IMR-90 (cell line): ENCODE measurements around the gene IQCE. TPM values are rescaled to one million over a fixed set of nuclear protein-coding genes. Genes with fewer than 3 reads are reported as not detected.

Experiments used
- ATAC-seq: fragments of 200-7000 bp; cut with Tn5 transposase; 2 replicates; pipeline ENCODE4 v1.9.1; 2020; ENCODE audit warnings: low read depth, mild to moderate bottlenecking, moderate library complexity
- BruUV-seq: library from RNA; stranded (reverse); fragments of 400-500 nt; replicated peaks from 2 replicates; lab custom pipeline; 2021; lab: Mats Ljungman, UMichigan
- CTCF ChIA-PET: fragments of 300-600 bp; formaldehyde crosslinking; extraction: SDS; loops from one replicate; lab custom pipeline; 2021; ENCODE audit warnings: antibody characterized with exemption; lab: Yijun Ruan, JAX
- POLR2A ChIA-PET: fragments of 300-600 bp; sonication (Branson Sonifier 250); formaldehyde crosslinking; loops from one replicate; lab custom pipeline; 2022; ENCODE audit warnings: antibody characterized with exemption; ENCODE audit not compliant: unreplicated experiment; lab: Charles Lee
- DNase-seq: peaks from one replicate; pipeline ENCODE4 v3.0.0; 2013
- H2AFZ ChIP-seq: replicated peaks from 2 replicates; pipeline ENCODE3; 2013; ENCODE audit warnings: low read length, mild to moderate bottlenecking; ENCODE audit not compliant: poor library complexity
- H2AK5ac ChIP-seq: 2 replicates; pipeline ENCODE4 v1.6.1; 2013; ENCODE audit warnings: low read depth, low read length, inconsistent platforms
- H2AK9ac ChIP-seq: replicated peaks from 2 replicates; pipeline ENCODE3; 2013; ENCODE audit warnings: mild to moderate bottlenecking, low read depth, low read length, moderate library complexity; ENCODE audit not compliant: poor library complexity
- H2BK120ac ChIP-seq: 2 replicates; pipeline ENCODE4 v1.6.1; 2013; ENCODE audit warnings: low read depth, low read length, inconsistent platforms
- H2BK15ac ChIP-seq: 3 replicates; pipeline ENCODE4 v1.6.1; 2013; ENCODE audit warnings: low read depth, low read length, inconsistent platforms
- H2BK20ac ChIP-seq: 2 replicates; pipeline ENCODE4 v1.6.1; 2013; ENCODE audit warnings: low read depth, mild to moderate bottlenecking, inconsistent platforms, low read length, moderate library complexity
- H2BK5ac ChIP-seq: 2 replicates; pipeline ENCODE4 v1.6.1; 2013; ENCODE audit warnings: mild to moderate bottlenecking, low read depth, low read length, inconsistent platforms; ENCODE audit not compliant: poor library complexity, severe bottlenecking
- H3K14ac ChIP-seq: replicated peaks from 2 replicates; pipeline ENCODE4 v1.6.1; 2013; ENCODE audit warnings: low read depth, low read length, inconsistent platforms
- H3K18ac ChIP-seq: 2 replicates; pipeline ENCODE4 v1.6.1; 2013; ENCODE audit warnings: low read depth, low read length, control low read depth
- H3K23ac ChIP-seq: 2 replicates; pipeline ENCODE4 v1.6.1; 2013; ENCODE audit warnings: low read depth, low read length, inconsistent platforms
- H3K27ac ChIP-seq: 2 replicates; pipeline ENCODE4 v1.5.1; 2013; ENCODE audit warnings: mild to moderate bottlenecking, control low read depth, low read length; ENCODE audit not compliant: insufficient read depth
- H3K27me3 ChIP-seq: 2 replicates; pipeline ENCODE4 v1.6.1; 2013; ENCODE audit warnings: low read length; ENCODE audit not compliant: control insufficient read depth, insufficient read depth
- H3K36me3 ChIP-seq: 2 replicates; pipeline ENCODE4 v1.6.1; 2013; ENCODE audit warnings: low read length, mixed read lengths; ENCODE audit not compliant: control insufficient read depth, insufficient read depth
- H3K4ac ChIP-seq: 2 replicates; pipeline ENCODE4 v1.6.1; 2013; ENCODE audit warnings: low read depth, low read length, inconsistent platforms
- H3K4me1 ChIP-seq: 2 replicates; pipeline ENCODE4 v1.6.1; 2013; ENCODE audit warnings: low read length, mixed read lengths; ENCODE audit not compliant: control insufficient read depth, insufficient read depth
- H3K4me2 ChIP-seq: 2 replicates; pipeline ENCODE4 v1.6.1; 2013; ENCODE audit warnings: low read depth, mild to moderate bottlenecking, control low read depth, low read length, moderate library complexity
- H3K4me3 ChIP-seq: 2 replicates; pipeline ENCODE4 v1.5.1; 2013; ENCODE audit warnings: low read depth, mild to moderate bottlenecking, control low read depth, low read length, moderate library complexity; ENCODE audit not compliant: insufficient read depth
- H3K56ac ChIP-seq: 2 replicates; pipeline ENCODE4 v1.6.1; 2013; ENCODE audit warnings: low read length, inconsistent platforms; ENCODE audit not compliant: insufficient read depth; ENCODE audit errors: extremely low read depth
- H3K79me1 ChIP-seq, 2 experiments: 2 replicates each; pipeline ENCODE4 v1.6.1; 2013; ENCODE audit warnings: low read length in 2 of 2, inconsistent platforms in 1 of 2, low read depth in 1 of 2
- H3K9ac ChIP-seq: 2 replicates; pipeline ENCODE4 v1.6.1; 2013; ENCODE audit warnings: low read depth, low read length, control low read depth
- H3K9me1 ChIP-seq: 2 replicates; pipeline ENCODE4 v1.6.1; 2013; ENCODE audit warnings: low read length, inconsistent platforms; ENCODE audit not compliant: insufficient read depth
- H3K9me3 ChIP-seq: 2 replicates; pipeline ENCODE4 v1.6.1; 2013; ENCODE audit warnings: low read length; ENCODE audit not compliant: control insufficient read depth, insufficient read depth
- H4K20me1 ChIP-seq: 2 replicates; pipeline ENCODE4 v1.6.1; 2013; ENCODE audit warnings: low read length, inconsistent platforms; ENCODE audit not compliant: insufficient read depth
- H4K5ac ChIP-seq: 2 replicates; pipeline ENCODE4 v1.6.1; 2013; ENCODE audit warnings: mild to moderate bottlenecking, low read depth, low read length, control low read depth
- H4K8ac ChIP-seq, 2 experiments: 2 replicates each; pipeline ENCODE4 v1.6.1; 2013; ENCODE audit warnings: low read depth in 2 of 2, low read length in 2 of 2, control low read depth in 1 of 2, inconsistent platforms in 1 of 2
- H4K91ac ChIP-seq: 2 replicates; pipeline ENCODE4 v1.6.1; 2013; ENCODE audit warnings: low read depth, low read length, inconsistent platforms; ENCODE audit not compliant: insufficient read depth
- BHLHE40 ChIP-seq: fragments of 150-350 bp; IDR thresholded peaks from 2 replicates; pipeline ENCODE4 v1.6.1; 2016; ENCODE audit warnings: mild to moderate bottlenecking, low read depth, low read length
- CEBPB ChIP-seq: IDR thresholded peaks from 2 replicates; pipeline ENCODE4 v1.6.1; 2012; ENCODE audit warnings: low read depth, low read length, improper control_type of control experiment
- CHD1 ChIP-seq: IDR thresholded peaks from 2 replicates; pipeline ENCODE4 v1.6.1; 2012; ENCODE audit warnings: low read depth, low read length, improper control_type of control experiment
- CTCF ChIP-seq: conservative IDR thresholded peaks from 2 replicates; pipeline ENCODE4 v1.5.1; 2012; ENCODE audit warnings: mild to moderate bottlenecking, low read depth, low read length, improper control_type of control experiment
- ELK1 ChIP-seq: fragments of 150-350 bp; IDR thresholded peaks from 2 replicates; pipeline ENCODE4 v1.6.1; 2016; ENCODE audit warnings: low read depth, mild to moderate bottlenecking, low read length, moderate library complexity, borderline replicate concordance
- FOS ChIP-seq: fragments of 150-350 bp; IDR thresholded peaks from 2 replicates; pipeline ENCODE4 v1.6.1; 2016; ENCODE audit warnings: low read depth, low read length
- MAFK ChIP-seq: IDR thresholded peaks from 2 replicates; pipeline ENCODE4 v1.6.1; 2012; ENCODE audit warnings: low read depth, low read length, improper control_type of control experiment
- MAZ ChIP-seq: IDR thresholded peaks from 2 replicates; pipeline ENCODE4 v1.6.1; 2012; ENCODE audit warnings: low read depth, mild to moderate bottlenecking, low read length, improper control_type of control experiment, moderate library complexity, borderline replicate concordance
- MXI1 ChIP-seq: IDR thresholded peaks from 2 replicates; pipeline ENCODE4 v1.6.1; 2012; ENCODE audit warnings: low read depth, mild to moderate bottlenecking, low read length, moderate library complexity, borderline replicate concordance
- NFE2L2 ChIP-seq: fragments of 150-350 bp; IDR thresholded peaks from 2 replicates; pipeline ENCODE4 v1.6.1; 2016; ENCODE audit warnings: low read depth, mild to moderate bottlenecking, low read length
- POLR2A ChIP-seq: IDR thresholded peaks from 2 replicates; pipeline ENCODE4 v1.6.1; 2012; ENCODE audit warnings: mild to moderate bottlenecking, low read depth, low read length
- RAD21 ChIP-seq: IDR thresholded peaks from 2 replicates; pipeline ENCODE4 v1.6.1; 2012; ENCODE audit warnings: low read length, improper control_type of control experiment
- RCOR1 ChIP-seq: IDR thresholded peaks from 2 replicates; pipeline ENCODE4 v1.6.1; 2012; ENCODE audit warnings: mild to moderate bottlenecking, low read length, improper control_type of control experiment; ENCODE audit not compliant: insufficient replicate concordance
- RFX5 ChIP-seq: IDR thresholded peaks from 2 replicates; pipeline ENCODE4 v1.8.0; 2012; ENCODE audit warnings: low read depth, mild to moderate bottlenecking, low read length, moderate library complexity
- SMC3 ChIP-seq: fragments of 150-350 bp; IDR thresholded peaks from 2 replicates; pipeline ENCODE4 v1.6.1; 2016; ENCODE audit warnings: low read depth, mild to moderate bottlenecking, antibody characterized with exemption, low read length, moderate library complexity
- WGBS, 2 experiments: methylation state at CpG; one replicate each; pipeline versions ENCODE4 v1.1.5 to v1.1.7; 2013; ENCODE audit warnings: missing lambda C conversion rate in 2 of 2; ENCODE audit not compliant: insufficient read length in 1 of 2; ENCODE audit errors: extremely low coverage in 2 of 2; 5-methylcytosine and 5-hydroxymethylcytosine counted together
- dilution Hi-C: fragments of 300-500 bp; cut with HindIII; formaldehyde crosslinking; loops from one replicate; pipeline ENCODE4 v1.14.3; 2018; ENCODE audit warnings: low sequenced_read_pairs; ENCODE audit not compliant: unreplicated experiment
- in situ Hi-C: fragments of 300-500 bp; cut with MboI; formaldehyde crosslinking; loops from 3 replicates; pipeline ENCODE4 v1.14.3; 2019; ENCODE audit warnings: low sequenced_read_pairs, inconsistent platforms, mixed read lengths
- intact Hi-C: fragments of 100-400 bp; cut with micrococcal nuclease; formaldehyde crosslinking; loops from 2 replicates; pipeline ENCODE4 v1.10.0; 2022
- polyA plus RNA-seq, 3 experiments: library from polyadenylated mRNA; depleted of rRNA; stranded (reverse); fragments of >200 nt; gene quantifications; 2 replicates each; pipeline ENCODE4 v1.2.3, GENCODE V29; 2012; ENCODE audit warnings: low replicate concordance in 1 of 3
- total RNA-seq: library from RNA; depleted of rRNA; stranded (reverse); fragments of >200 nt; gene quantifications from 2 replicates; pipeline ENCODE4 v1.2.3, GENCODE V29; 2012

IQCE gene
- total and polyA plus RNA-seq, 2 of the 4 experiments (the other 2 are of a cell fraction): 5.0 to 6.3 TPM

DNA sequence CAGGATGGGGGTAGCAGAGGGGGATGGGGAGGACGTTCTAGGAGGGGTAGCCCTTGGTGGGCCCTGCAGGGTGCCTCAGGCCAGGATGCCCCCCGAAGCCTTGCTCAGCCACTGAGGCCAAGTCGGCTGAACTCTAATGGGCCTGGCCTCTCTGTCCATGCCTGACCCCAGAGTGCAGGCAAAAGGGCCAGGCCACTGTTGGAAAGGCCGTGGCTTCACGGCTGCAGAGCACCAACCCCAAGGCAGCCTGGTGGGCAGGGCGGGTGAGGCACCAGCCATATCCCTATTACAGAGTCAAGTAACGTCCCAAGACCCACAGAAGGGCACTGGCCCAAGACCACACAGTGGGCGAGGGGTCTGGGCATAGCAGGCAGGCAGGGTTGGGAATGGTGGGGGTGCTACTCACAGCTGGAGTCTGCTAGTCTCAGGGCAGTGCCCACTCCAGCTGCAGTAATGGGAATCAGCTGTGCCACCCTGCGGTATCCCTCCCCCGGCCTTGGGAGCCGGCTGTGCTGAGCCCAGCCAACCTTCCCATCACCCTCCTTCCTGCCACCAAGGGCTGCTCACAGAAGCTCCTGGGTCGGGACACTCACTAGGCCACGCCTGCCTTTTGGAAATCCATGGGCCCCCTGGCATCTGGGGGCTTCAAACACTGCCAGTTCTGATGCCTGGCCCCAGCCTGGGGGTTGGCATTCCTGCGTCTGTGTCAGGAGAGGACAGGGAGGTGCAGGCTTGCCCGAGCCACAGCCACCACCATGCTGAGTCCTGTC lies 43.2 kb upstream of the IQCE start:
- H2BK20ac ChIP-seq: peak overlapping the region; percentile 96
- H3K14ac ChIP-seq: no peak overlapping the region
- peaks cover 1% of the 10 kb centered on the region; the same call in 1 of the 2 replicates for H3K27me3 ChIP-seq
- ChIA-PET CTCF (no interaction called here), POLR2A (no interaction called here)
- peak overlapping the region; percentile 59 for H4K91ac ChIP-seq
- H2BK120ac ChIP-seq: peak overlapping the region; percentile 99
- no TSS peak for BruUV-seq
- intact Hi-C loops (loop anchor here (2.0 kb wide), 1 partner anchor 17 kb away; no protein-coding TSS in a partner anchor), in situ Hi-C loops (no loop called here), dilution Hi-C loops (no loop called here)
- no peaks in the 10 kb centered on the region for H3K9me3 ChIP-seq
- no peak overlapping the region for H3K4me2 ChIP-seq
- 85% methylated on average over 7 of the region's 15 CpGs; no CpG with 5 or more reads in 1 of the 2 experiments for WGBS, 2 experiments
- H3K9me1 ChIP-seq: peaks cover 16% of the 10 kb centered on the region
- H2AK9ac ChIP-seq: peak overlapping the region; percentile 99
- no peaks in the 10 kb centered on the region for H3K36me3 ChIP-seq
- H3K79me1 ChIP-seq: peaks cover 0 to 6% of the 10 kb centered on the region in 2 experiments; a peak in 2 of 4 replicates
- DNase-seq: no peak
- peak overlapping the region; percentile 99 for H2AK5ac ChIP-seq
- H3K4ac ChIP-seq: peak overlapping the region; percentile 95
- H4K8ac ChIP-seq: no peak overlapping the region
- H2BK5ac ChIP-seq: no peak overlapping the region
- H2BK15ac ChIP-seq: peak overlapping the region; percentile 75; the same call in 1 of the 3 replicates
- 0 out of 2 replicates have a peak, but pooled peaks cover 6% of the 10 kb centered on the region for H4K20me1 ChIP-seq
- H4K5ac ChIP-seq: no peak overlapping the region
- no peak overlapping the region for H3K9ac ChIP-seq
- ATAC-seq: no peak
- H3K4me1 ChIP-seq: peaks cover 27% of the 10 kb centered on the region
- H3K18ac ChIP-seq: no peak overlapping the region
- no peak overlapping the region for H2AFZ ChIP-seq
- H3K23ac ChIP-seq: no peak overlapping the region
- no peak overlapping the region for H3K27ac ChIP-seq
- no peak overlapping the region for H3K4me3 ChIP-seq
- H3K56ac ChIP-seq: no peak overlapping the region
- TF ChIP-seq FOS (no peak), RFX5 (no peak), SMC3 (no peak), RCOR1 (no peak), POLR2A (no peak), CEBPB (no peak), MAZ (no peak), MXI1 (no peak), BHLHE40 (no peak), CTCF (no peak), RAD21 (no peak), CHD1 (no peak), ELK1 (no peak), NFE2L2 (no peak), MAFK (no peak)
